Stimulated activated CD4-positive, alpha-beta T cell treated with anti-CD3 and anti-CD28 coated beads, Interleukin-4, amount 100 ng/mL, for 1 hour (primary cell): ENCODE results near the gene BRINP3.

Experiments used
- DNase-seq: peaks from one replicate; pipeline ENCODE4 v3.0.0-alpha.2; 2020

The BRINP3 gene

DNA sequence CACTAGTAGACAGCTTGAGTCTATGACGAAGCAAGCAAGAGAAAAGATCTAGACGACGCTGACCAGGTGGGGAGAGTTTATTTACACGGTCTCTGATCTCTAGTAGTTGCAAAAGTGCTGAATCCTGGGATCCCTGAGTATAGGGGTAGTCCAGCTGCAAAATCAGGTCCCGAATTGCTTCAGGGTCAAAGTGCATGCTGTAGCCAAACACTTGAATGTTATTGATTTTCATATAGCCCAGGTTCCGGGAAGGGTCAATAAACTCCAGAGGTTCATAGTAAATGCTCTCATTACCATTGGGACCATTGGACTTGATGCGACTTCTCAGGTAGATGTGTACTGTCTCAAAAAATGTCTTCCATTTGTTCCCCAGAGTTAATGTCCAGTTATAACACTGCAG, 379.6 kb downstream of the BRINP3 start:
- no peak for DNase-seq

DNA sequence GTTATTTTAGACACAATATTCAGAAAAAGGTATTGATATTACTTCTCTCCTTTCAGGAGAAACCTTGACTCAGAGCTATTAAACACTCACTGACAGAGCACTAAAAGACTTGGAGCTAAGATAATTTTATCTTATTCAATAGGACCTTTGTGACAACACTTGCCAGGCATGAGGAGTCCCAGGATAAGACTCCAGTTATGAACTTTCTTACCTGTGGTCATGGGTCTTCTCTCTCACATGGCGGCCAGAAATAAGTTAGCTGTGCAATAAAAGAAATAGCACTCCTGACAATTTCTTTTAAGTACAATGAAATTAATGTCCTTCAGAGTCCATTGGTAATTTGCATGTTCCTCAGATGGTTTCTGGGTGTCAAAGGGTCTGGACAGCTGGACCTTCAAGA, 382.1 kb downstream of the BRINP3 start:
- DNase-seq: no peak

DNA sequence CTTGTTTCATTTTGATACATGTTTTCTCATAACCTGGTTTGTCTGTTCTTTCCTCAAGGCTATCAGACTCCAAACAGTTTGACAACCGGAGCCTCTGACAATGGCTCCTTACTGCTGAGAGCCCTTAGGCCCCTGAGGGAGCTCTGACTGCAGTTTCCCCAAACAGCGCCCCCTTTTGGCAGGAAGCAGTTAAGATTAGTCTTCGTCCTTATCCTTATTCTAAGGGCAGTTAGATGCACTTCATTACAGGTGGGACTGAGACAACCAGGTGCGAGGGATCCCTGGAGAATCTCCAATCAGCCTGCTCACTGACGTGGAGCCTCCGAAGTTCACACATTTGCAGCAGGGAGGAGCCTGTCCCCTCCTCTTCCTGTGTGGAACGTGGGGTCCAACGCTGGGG, 393.1 kb downstream of the BRINP3 start:
- no peak for DNase-seq

DNA sequence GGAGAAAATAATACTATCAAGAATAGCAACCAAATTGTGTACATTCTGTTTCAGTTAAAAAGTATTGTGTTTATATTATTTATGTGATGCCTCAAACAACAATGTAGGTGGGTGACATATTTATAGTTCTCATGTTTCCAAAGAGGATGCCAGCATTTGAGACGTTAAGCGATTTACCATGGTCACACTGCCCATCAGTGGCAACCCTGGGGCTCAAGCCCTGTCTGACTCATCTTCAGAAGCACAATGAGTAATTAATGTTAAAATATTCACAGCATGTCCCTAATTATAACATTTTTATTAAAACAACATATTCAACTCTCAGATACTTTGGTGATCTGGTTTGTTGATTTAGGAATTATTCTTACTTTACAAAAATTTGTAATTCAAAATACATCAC, 409.4 kb downstream of the BRINP3 start:
- DNase-seq: no peak

DNA sequence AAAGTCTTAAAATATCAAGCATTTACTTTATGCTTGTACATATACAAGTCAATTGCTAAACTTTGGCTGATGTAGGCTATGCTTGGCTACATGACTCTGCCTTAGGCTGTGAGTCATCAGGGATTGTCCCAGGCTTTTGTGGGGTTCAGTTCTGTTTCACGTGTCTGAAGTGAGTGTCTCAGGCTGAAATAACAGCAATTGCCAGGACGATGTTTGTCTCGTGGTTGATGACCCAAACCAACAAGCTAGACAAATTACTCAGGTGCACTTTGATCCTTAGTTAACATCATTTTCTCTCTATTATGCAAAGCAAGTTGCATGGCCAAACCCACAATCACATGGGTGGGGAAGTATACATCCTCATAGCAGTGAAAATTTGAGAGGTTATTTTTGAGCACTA, 410.1 kb downstream of the BRINP3 start:
- no peak for DNase-seq

DNA sequence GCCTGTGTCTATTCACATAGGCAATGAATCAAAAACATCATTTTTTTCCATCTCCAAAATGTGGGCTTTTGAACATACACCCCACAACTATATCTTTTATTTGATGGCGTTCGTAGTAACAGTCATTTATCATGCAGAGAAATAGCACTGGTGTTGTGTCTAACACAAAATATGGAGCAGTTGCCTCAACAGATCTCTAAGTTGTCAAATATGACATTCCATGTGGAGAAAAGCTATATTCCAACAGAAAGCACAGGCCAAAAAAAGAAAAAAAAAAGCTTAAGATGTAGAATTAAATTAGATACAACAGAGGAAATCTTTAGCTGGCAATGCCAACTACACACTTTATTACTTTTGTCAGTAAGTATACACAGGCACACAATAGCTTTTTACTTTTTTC, 411.7 kb downstream of the BRINP3 start:
- DNase-seq: no peak

DNA sequence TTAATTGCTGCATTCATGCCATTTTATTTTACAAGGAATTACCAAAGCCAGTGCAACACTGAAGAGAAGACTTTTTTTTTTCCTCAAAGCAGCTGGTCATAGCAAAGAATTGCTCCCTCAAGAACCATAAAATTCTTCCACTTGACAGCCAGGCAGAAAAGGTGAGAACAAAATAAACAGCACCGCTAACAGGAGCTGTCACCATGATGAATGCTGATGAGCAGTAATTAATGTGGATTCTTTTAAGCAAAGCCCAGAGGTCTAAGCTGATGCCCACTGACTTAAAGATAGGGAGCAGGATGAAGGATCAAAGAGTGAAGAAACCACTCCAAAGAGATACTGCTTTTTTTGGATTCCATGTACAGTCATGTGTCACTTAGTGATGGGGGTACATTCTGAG, 428.4 kb downstream of the BRINP3 start:
- no peak for DNase-seq
